Fibroblast of lung (primary cell): ENCODE results near the gene EDA2R.

ENCODE experiments used
- CTCF ChIP-seq, 2 donors: IDR thresholded peaks in 1 of 2; conservative IDR thresholded peaks in 1 of 2; 1 replicate in 1 of 2; 2 replicates in 1 of 2; pipeline ENCODE4 v1.5.1; 2011 to 2012; ENCODE audit warnings: low read length in 2 of 2, control low read depth in 1 of 2, inconsistent platforms in 1 of 2, low read depth in 1 of 2, mild to moderate bottlenecking in 1 of 2
- EZH2 ChIP-seq: IDR thresholded peaks from 2 replicates; pipeline ENCODE4 v1.5.1; 2012; ENCODE audit warnings: low read length, control low read depth, mild to moderate bottlenecking; ENCODE audit errors: missing control alignments

DNA sequence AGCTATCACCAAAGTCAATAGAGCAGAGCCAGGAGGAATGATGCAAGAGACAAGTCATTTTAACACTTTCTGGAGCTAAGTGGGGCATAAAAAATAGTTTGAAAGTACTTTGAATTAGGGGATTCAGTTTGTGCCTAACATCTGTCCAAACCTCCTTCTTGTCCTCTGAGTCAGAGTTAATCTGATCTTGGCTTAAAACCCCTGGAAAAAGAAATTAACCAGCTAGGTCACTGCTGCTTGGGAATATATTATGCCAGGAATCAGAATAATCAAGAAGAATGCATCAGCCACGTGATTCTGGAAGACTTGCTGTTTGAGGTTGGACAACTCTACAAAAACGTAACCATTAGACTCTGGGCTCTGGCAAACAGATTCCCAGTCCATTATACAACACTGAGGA, 45.3 kb upstream of the EDA2R start:
- TF ChIP-seq EZH2 (no peak), CTCF (conservative IDR thresholded peaks at IDR 0.05 in 1 of 2, IDR thresholded peaks at IDR 0.05 in 1 of 2; ENCODE audit: low read depth in 1 of 2, low read length in 2 of 2) (no peak)
